GM18507 (cell line): ENCODE results near the gene COX4I1.

Source experiments
- DNase-seq: peaks from one replicate; pipeline ENCODE4 v3.0.0; 2011; ENCODE audit warnings: low read depth; ENCODE audit not compliant: insufficient read length; ENCODE audit errors: extremely low spot score
- FAIRE-seq: peaks from 2 replicates; lab custom pipeline; 2011; peaks lifted over from hg19 to GRCh38; lab: Jason Lieb, UNC

COX4I1 gene

GRCh38 chr16:85819771-85820170 lies 20.3 kb downstream of the COX4I1 start:
- FAIRE-seq = no peak
- DNase-seq = no peak

- FAIRE-seq (no peak), DNase-seq (no peak)
These were observed 21.3 kb downstream of the COX4I1 start for GRCh38 chr16:85820604-85821372.

GRCh38 chr16:85821390-85822135 lies 22.1 kb downstream of the COX4I1 start:
- peak; percentile 83 for FAIRE-seq
- peak; percentile 90 for DNase-seq

GRCh38 chr16:85822145-85822544 lies 22.6 kb downstream of the COX4I1 start:
- no peak for FAIRE-seq

GRCh38 chr16:85823328-85823920 lies 23.9 kb downstream of the COX4I1 start:
- DNase-seq (no peak), FAIRE-seq (no peak)

More at GRCh38 chr16:85822145-85822544, 22.6 kb downstream of the COX4I1 start:
- DNase-seq = no peak

GRCh38 chr16:85824161-85825135 lies 25.0 kb downstream of the COX4I1 start:
- FAIRE-seq = peak; percentile 21

GRCh38 chr16:85825326-85825725 lies 25.8 kb downstream of the COX4I1 start:
- DNase-seq (no peak), FAIRE-seq (no peak)

More at GRCh38 chr16:85824161-85825135, 25.0 kb downstream of the COX4I1 start:
- no peak for DNase-seq

GRCh38 chr16:85826686-85827247 lies 27.3 kb downstream of the COX4I1 start:
- no peak for FAIRE-seq

GRCh38 chr16:85828166-85828565 lies 28.7 kb downstream of the COX4I1 start:
- no peak for FAIRE-seq
- DNase-seq = no peak

More at GRCh38 chr16:85826686-85827247, 27.3 kb downstream of the COX4I1 start:
- DNase-seq = no peak

- DNase-seq (no peak), FAIRE-seq (no peak)
These were observed 29.8 kb downstream of the COX4I1 start for GRCh38 chr16:85829171-85829719.

GRCh38 chr16:85829751-85830445 lies 30.4 kb downstream of the COX4I1 start:
- DNase-seq = no peak
- no peak for FAIRE-seq

GRCh38 chr16:85830821-85831220 lies 31.3 kb downstream of the COX4I1 start:
- FAIRE-seq (no peak), DNase-seq (no peak)

- DNase-seq (peak; percentile 25), FAIRE-seq (peak; percentile 80)
These were observed 33.2 kb downstream of the COX4I1 start for GRCh38 chr16:85832570-85833218.

- FAIRE-seq (no peak), DNase-seq (no peak)
These were observed 33.9 kb downstream of the COX4I1 start for GRCh38 chr16:85833219-85833920.

GRCh38 chr16:85834741-85835140 lies 35.2 kb downstream of the COX4I1 start:
- DNase-seq = no peak
- FAIRE-seq = no peak

- no peak for DNase-seq
- FAIRE-seq = no peak
These were observed 35.8 kb downstream of the COX4I1 start for GRCh38 chr16:85835227-85835751.
